ENCODE measurements around the gene OXSR1.
"Not testable (repeated sequence)": the region's sequence is repeated elsewhere in the genome, so short reads cannot be mapped to it uniquely, and the experiment has no call there.

Gene OXSR1

DNA sequence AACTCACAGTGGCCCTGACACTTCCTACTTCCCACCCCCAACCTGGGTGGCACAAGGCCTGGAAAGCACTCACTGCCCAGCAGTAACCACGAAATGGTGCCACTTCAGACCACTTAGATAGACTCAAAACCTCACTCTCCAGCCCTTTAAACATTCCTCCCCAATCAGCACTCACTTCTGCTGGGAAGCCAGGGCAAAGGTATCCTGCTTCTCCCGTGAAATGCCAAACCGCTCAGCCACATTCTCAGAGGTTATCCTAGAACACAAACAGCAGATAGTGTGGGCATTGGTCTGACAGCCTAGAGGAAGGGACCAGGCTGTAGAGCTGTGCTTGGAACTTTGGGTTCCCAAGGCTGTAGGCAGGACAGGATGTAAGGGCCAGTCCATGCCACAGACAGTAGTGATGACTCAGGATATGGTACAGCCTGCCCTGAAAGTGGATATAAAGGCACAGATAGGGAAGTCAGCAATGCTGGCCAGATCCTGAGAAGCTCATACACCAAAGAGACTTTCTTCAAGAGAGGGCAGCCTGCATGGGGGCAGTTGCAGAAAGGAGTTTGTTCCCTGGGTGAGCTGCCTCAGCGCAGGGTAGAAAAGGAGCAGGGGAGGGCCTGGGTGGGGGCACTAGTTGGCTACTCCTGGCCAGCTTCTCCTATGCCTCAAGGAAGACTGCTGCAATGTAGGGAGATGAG lies 37.6 kb upstream of the OXSR1 start:
- DNase-seq (ENCODE audit: low read depth in 2 of 2): no peak

DNA sequence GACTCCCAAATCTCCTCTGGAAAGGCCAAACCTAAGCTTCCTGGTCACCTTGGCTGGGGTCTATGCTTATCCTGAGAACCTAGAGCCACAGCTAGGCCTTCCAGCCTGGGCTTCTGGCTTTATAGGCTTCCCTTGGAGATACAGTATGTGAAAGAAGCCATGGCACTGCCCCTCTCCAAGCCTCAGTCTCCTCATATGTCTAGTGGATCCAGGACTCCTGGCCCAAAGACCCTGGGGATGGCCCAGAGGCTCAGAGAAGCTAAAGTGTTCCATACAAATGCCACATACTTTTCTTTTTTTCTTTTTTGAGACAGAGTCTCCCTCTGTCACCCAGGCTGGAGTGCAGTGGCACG lies 37.1 kb upstream of the OXSR1 start:
- no peak for DNase-seq (ENCODE audit: low read depth in 2 of 2)

DNA sequence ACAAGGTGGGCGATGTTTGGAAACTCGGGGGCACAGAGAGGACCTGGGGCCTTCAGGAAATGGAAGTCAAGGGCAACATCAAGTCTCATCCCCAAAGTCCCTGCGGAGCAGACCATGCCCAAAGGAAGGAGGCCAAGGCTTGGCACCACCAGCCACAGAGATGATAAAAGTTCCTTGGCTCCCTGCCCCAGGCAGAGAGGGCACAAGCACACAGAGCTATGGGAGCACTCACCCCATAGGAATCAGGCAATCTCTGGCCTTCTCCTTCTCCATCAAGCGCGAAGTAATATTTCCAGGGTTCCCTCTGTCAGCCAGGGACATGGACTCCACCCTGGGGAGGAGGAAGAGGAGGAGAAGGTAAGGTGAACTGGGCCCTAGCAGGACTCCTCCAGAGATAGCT lies 36.3 kb upstream of the OXSR1 start:
- DNase-seq (ENCODE audit: low read depth in 2 of 2): no peak

DNA sequence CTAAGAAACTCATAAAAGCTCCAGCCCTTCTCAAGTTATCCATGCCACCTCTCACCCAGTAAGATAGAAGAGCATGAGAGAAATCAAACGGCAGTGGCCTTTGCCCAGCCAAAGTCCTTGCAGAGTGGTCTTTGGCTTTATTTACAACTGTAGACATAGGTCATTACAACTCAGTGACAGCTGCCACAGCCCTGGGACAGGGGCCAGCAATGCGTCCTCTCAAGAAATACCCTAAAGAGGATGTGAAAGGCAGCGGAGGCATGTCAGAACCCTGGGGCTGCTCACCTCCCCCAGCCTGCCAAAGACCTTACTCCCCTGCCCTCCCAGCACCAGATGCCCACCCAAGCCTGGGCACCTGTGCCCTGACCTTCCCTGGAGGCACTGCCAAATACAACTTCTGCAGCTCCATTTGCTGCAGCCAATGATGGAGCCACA lies 34.7 kb upstream of the OXSR1 start:
- no peak for DNase-seq (ENCODE audit: low read depth in 2 of 2)

DNA sequence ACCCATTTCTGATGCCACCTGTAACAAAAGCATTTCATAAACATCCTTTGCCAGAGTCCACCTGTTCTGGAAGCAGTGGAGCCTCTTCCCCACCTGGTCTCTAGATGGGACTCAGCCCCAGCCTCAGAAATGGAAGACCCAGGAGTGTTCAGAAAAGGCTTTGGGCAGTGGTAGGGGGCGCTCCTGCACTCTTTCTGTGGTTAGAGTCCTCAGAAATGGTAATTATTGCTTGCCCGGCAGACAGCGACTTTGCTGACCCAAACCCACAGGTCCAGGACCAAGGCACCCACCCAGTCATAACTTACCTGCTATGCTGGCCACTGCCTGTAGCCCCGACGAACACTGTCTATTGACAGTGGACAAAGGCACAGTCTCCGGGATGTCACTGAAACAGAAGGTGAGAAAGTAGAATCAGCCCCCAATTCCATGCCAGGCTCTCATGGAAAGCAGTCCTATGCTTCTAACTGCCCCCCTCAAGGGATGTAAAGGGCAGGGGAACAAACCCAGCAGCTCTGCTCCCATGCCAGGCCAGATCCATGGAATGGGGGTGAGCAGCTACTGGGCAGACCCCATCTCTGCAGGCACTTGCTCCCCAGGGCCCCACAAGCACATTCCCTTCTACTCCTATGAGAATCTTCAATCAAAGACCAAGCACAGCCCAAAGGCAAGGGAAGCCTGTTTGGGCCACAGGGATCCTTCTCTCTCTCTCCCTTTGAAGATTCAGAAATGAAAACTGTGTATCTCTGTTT lies 33.5 kb upstream of the OXSR1 start:
- DNase-seq (ENCODE audit: low read depth in 2 of 2): no peak

DNA sequence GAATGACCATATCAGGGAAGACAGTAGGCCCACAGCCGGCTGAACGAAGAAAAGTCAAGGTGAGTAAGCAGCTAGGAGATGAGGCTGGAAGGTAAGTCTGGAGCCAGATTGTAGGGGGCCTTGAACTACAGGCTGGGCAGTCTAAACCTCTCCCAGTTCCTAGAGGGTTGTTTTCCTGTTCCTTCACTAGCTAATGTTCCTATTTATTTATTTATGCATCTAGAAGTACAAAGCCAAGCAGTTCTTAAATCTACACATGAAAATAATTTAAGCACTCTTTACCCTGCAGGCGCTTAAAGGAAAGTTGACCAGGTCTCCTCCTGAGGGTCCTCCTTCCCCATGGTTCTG lies 32.2 kb upstream of the OXSR1 start:
- no peak for DNase-seq (ENCODE audit: low read depth in 2 of 2)

DNA sequence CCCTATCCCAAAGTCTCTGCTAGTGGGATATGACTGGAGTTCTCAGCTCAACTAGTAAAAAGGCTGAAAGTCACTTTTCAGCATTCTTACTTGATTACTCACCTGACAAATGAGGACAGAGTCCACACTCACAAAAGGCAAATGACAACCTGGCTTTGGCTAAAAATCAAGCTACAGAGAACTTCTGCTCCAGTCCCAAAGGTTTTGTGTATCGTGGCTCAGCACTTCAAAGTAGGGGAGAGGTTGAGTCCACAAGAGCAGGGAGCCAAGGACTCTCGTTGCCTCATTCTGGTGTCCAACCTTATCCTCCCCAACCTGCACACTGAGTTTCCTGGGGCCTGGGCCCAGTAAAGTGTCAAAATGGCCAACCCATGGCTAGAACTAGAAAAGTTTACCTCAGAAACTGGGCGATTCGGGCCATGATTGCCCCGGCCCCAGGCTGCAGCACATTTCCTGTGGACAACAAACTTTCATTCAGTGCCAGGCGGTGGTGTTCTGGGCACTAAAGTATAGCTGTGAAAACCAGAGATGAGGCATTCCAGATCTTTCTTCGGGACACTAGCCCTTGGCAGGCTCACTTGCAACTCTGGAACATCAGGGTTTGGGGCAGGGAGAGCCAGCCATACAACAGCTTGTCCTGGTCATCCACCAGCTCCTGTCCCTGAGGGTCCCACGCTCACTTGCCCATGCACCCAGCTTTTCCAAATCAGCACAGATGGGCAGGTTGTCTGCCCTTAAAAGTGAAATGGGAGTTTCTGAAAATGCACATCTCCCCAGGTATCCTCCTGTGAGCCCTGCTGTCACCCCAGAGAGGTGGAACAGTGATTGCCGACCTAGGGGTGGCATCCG lies 31.6 kb upstream of the OXSR1 start:
- DNase-seq (ENCODE audit: low read depth in 2 of 2): no peak

DNA sequence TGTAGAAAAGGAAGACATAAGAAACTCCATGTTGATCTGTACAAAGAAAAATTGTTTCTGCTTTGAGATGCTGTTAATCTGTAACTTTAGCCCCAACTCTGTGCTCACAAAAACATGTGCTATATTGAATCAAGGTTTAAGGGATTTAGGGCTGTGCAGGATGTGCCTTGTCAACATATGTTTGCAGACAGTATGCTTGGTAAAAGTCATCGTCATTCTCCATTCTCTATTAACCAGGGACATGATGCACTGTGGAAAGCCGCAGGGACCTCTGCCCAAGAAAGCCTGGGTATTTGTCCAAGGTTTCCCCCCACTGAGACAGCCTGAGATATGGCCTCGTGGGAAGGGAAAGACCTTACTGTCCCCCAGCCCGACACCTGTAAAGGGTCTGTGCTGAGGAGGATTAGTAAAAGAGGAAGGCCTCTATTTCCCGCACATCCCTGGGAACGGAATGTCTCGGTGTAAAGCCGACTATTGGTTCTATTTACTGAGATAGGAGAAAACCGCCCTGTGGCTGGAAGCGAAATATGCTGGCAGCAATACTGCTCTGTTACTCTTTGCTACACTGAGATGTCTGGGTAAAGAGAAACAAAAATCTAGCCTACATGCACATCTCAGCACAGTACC lies 30.7 kb upstream of the OXSR1 start:
- DNase-seq (ENCODE audit: low read depth in 2 of 2): not testable (repeated sequence)

DNA sequence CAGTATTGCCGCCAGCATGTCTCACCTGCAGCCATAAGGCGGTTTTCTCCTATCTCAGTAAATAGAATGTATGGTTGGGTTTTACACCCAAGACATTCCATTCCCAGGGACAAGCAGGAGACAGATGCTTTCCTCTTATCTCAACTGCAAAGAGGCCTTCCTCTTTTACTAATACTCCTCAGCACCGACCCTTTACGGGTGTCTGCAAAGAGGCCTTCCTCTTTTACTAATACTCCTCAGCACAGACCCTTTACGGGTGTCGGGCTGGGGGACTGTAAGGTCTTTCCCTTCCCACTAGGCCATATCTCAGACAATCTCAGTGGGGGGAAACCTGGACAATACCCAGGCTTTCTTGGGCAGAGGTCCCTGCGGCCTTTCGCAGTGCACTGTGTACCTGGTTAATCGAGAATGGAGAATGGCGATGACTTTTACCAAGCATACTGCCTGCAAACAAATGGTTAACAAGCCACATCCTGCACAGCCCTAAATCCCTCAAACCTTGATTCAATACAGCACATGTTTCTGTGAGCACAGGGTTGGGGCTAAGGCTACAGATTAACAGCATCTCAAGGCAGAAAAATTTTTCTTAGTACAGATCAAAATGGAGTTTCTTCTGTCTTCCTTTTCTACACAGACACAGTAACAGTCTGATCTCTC lies 29.6 kb upstream of the OXSR1 start:
- not testable (repeated sequence) for DNase-seq (ENCODE audit: low read depth in 2 of 2)

DNA sequence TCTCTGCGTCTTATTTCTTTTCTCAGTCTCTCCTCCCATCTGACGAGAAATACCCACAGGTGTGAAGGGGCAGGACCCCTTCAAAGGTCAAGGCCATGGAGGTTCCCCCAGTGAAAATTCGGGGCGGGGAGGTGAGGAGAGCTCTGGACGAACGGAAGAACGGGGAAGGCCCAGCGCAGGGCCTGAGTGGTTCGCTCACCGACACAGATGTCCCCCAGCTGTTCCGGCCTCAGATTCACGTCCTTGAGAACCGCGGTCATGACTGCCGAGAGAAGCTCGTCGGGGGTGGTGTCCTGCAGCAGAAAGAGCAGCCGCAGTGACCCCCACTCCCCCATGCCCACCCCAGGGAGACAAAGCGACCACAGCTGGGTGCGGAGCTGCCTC lies 29.0 kb upstream of the OXSR1 start:
- no peak for DNase-seq (ENCODE audit: low read depth in 2 of 2)

DNA sequence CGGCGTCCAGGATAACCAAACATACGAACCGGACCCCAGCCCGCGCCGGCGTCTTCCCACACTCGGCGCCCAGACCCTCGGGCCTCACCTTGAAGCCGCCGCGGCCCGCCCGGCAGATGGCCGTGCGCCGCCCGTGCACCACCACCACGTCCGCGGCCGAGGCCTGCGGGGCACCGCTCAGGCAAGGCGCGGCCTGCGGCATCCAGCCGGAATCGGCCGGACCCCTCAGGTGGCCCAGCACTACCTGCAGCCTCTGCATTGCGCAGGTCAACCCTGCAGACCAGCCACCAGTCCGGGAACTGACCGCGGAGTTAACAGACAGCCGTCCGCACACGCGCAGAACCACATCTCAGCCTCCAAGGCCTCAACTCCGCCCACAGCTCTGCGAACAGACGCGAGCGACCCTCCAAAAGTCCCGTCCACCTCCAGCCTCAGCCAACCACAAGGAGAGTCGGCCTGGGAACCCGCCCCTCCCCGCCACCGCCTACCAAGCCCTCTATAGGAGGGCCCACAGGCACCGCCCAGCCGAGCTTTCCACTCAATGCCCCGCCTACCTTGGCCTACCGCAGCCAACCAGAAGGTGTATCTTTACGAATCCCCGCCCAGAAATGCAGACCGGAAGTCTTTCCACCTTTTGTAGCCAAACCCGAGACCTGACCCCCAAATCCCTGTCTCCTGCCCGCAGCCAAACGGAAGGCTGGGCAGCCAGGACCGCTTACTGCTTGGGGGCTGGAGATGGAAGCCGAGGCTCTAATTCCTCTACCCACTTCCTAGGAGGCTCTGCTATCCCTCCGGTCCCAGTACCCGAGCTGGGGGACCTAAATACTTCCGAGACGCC lies 28.3 kb upstream of the OXSR1 start, which contains the start of gene ACAA1:
Gene ACAA1 (minus strand): TSS at position 351 of the 838 bp plus-strand sequence. CDS start 92 bp downstream, at position 259.
- peak; percentile 96 for DNase-seq (ENCODE audit: low read depth in 2 of 2)

DNA sequence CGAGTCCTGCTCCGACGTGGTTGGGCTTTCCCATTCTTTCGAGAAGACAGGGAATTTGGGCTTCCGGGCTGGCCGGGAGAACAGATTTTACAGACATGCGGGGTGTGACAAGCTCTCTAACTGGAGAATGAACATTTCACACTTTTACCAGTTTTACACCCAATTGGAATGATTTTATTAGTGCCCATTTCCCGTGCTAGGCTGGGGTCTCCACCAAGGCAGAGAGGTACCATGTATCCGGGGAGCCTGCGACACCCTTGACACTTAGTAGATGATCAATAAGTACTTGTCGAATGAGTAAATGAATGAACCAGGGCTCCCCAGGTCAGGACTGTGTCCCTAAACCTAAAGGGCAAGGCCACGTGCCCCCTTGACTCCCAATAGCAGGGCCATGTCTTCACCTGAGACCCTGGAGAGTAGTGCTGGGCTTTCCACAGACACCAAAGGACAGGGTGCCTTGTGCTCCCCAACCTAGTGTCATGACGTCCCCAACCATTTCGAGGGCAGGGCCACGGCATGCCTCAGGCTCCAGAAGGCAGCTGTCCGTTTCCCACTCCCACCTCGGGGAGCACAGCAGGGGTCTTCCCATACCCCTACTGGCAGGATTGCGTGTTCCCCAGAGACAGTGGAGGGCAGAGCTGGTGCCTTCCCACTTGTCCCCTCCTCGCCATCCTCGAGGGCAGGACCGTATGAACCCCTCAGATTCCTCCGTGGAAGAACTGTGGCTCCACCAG lies 27.6 kb upstream of the OXSR1 start:
- no peak for DNase-seq (ENCODE audit: low read depth in 2 of 2)

DNA sequence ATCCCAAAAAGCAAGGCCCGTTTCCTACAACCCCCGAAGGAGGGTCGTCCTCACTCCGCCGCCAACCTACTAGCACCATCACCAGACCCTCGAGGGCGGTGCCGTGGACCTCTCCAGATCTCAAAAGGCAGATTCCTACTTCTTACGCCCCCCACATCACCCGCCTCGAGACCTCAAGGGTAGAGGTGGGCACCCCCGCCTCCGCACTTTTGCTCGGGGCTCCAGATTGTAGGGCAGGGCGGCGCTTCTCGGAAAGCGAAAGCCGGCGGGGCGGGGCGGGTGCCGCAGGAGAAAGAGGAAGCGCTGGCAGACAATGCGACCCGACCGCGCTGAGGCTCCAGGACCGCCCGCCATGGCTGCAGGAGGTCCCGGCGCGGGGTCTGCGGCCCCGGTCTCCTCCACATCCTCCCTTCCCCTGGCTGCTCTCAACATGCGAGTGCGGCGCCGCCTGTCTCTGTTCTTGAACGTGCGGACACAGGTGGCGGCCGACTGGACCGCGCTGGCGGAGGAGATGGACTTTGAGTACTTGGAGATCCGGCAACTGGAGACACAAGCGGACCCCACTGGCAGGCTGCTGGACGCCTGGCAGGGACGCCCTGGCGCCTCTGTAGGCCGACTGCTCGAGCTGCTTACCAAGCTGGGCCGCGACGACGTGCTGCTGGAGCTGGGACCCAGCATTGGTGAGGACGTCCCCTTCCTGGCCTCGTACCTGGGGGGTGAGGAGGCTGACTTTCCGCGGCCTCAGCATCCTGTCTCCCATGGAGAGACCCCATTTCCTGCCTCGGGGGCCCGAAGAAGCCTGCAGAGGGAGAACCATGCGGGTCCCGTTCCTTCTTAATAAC lies 26.8 kb upstream of the OXSR1 start, which contains the start of gene MYD88:
Gene MYD88 (plus strand): TSS at position 313 of the 842 bp plus-strand sequence. CDS start 40 bp downstream, at position 353.
- DNase-seq (ENCODE audit: low read depth in 2 of 2): peak; percentile 70 to 75

DNA sequence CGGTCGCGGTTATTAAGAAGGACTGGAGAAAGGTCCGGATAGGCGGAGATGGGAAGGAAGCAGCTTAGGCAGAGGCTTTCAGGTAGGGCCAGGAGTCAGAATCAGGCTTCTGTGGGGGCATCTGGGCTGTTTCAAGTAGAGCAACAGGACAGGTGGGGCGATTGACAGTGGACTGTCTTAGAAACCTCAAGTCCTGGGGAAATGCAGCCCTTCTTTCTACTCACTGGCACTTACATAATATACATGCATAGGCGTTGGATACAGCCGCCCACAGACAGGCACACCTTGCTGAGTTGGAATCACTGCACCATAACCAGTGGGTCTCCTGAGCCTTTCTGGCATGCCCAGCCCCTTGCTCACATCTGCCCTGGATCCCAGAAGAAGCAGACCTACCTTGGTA lies 26.1 kb upstream of the OXSR1 start:
- no peak for DNase-seq (ENCODE audit: low read depth in 2 of 2)

DNA sequence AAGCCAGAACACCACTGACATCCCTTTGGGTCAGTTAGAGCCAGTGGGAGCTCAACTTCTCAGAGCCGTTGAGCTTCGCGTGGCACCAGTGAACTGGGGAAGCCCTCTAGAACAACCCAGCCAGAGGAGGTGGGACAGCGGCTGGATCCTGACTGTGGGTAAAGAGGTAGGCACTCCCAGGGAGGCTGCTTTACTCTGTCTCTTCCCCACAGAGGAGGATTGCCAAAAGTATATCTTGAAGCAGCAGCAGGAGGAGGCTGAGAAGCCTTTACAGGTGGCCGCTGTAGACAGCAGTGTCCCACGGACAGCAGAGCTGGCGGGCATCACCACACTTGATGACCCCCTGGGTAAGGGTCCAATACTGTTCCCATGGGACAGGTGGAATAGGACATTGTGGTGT lies 25.7 kb upstream of the OXSR1 start:
- DNase-seq (ENCODE audit: low read depth in 2 of 2): no peak

DNA sequence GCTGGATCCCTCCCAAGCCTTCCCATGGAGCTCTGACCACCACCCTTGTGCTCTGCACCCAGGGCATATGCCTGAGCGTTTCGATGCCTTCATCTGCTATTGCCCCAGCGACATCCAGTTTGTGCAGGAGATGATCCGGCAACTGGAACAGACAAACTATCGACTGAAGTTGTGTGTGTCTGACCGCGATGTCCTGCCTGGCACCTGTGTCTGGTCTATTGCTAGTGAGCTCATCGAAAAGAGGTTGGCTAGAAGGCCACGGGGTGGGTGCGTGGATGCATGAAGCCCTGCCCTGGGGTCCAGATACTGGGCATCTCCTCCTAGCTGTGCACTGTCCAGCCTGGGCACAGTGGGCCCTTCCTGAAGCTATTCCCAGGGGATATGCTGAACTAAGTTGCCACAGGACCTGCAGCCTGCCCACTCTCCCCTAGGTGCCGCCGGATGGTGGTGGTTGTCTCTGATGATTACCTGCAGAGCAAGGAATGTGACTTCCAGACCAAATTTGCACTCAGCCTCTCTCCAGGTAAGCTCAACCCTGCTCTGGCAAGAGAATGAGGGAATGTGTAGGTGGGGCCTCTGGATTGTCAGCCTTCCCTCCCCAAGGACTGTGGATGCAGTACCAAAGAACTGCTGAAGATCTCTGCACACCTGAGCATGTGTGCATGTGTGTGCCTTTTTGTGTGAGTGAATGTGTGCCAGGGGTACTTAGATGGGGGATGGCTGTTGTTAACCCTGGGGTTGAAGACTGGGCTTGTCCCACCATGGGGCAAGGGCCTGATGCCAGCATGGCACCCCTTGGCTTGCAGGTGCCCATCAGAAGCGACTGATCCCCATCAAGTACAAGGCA lies 24.8 kb upstream of the OXSR1 start:
- no peak for DNase-seq (ENCODE audit: low read depth in 2 of 2)

DNA sequence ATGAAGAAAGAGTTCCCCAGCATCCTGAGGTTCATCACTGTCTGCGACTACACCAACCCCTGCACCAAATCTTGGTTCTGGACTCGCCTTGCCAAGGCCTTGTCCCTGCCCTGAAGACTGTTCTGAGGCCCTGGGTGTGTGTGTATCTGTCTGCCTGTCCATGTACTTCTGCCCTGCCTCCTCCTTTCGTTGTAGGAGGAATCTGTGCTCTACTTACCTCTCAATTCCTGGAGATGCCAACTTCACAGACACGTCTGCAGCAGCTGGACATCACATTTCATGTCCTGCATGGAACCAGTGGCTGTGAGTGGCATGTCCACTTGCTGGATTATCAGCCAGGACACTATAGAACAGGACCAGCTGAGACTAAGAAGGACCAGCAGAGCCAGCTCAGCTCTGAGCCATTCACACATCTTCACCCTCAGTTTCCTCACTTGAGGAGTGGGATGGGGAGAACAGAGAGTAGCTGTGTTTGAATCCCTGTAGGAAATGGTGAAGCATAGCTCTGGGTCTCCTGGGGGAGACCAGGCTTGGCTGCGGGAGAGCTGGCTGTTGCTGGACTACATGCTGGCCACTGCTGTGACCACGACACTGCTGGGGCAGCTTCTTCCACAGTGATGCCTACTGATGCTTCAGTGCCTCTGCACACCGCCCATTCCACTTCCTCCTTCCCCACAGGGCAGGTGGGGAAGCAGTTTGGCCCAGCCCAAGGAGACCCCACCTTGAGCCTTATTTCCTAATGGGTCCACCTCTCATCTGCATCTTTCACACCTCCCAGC lies 24.0 kb upstream of the OXSR1 start:
- no peak for DNase-seq (ENCODE audit: low read depth in 2 of 2)

All from activated CD4-positive, alpha-beta T cell treated with anti-CD3 and anti-CD28 coated beads for 24 hours (primary cell).